Measurements from ENCODE around the gene PTPRN2. TPM values are rescaled to one million over a fixed set of nuclear protein-coding genes. Genes with fewer than 3 reads are reported as not detected.

The PTPRN2 gene
- total and polyA plus RNA-seq, 9 of the 15 experiments (the other 6 are each of a cell fraction or from before 2014, with no cell fraction given) = not detected

DNA sequence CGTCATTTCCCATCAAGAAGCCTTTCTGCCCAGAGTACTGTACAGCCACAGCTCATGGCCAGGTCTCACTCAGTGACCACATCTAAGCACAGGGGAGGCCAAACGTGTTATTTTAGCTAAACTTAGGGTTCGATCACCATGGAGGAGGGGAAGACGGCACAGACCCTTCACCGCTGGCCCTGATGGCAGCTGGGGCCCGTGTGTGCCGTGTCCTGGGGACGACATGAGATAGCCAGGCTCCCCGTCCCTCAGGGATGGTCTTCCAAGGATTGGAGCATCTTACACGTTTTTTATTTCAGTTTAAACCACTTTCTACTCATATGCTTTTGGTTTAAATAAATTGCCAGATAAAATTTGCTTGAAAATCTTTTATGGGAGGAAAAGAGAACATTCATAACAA lies 737.9 kb downstream of the PTPRN2 start:
- H3K36me3 ChIP-seq (ENCODE audit: control insufficient read depth, insufficient read depth, low read length) = no peaks in the 10 kb centered on the region
- TF ChIP-seq, protein P1, sequence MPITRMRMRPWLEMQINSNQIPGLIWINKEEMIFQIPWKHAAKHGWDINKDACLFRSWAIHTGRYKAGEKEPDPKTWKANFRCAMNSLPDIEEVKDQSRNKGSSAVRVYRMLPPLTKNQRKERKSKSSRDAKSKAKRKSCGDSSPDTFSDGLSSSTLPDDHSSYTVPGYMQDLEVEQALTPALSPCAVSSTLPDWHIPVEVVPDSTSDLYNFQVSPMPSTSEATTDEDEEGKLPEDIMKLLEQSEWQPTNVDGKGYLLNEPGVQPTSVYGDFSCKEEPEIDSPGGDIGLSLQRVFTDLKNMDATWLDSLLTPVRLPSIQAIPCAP (CRISPR knock-in tag; IDR thresholded peaks at IDR 0.05; ENCODE audit: borderline replicate concordance) = no peak
- TF ChIP-seq, protein P2, sequence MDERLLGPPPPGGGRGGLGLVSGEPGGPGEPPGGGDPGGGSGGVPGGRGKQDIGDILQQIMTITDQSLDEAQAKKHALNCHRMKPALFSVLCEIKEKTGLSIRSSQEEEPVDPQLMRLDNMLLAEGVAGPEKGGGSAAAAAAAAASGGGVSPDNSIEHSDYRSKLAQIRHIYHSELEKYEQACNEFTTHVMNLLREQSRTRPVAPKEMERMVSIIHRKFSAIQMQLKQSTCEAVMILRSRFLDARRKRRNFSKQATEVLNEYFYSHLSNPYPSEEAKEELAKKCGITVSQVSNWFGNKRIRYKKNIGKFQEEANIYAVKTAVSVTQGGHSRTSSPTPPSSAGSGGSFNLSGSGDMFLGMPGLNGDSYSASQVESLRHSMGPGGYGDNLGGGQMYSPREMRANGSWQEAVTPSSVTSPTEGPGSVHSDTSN (CRISPR knock-in tag; IDR thresholded peaks at IDR 0.05; ENCODE audit: low read depth) = no peak
- TF ChIP-seq, protein P2 (tag; conservative IDR thresholded peaks at IDR 0.05; ENCODE audit: low read depth) = no peak
- TF ChIP-seq PHTF2 (CRISPR knock-in tag; IDR thresholded peaks at IDR 0.05) (no peak), NR2F6 (CRISPR knock-in tag; IDR thresholded peaks at IDR 0.05) (no peak), FOXJ2 (tag; IDR thresholded peaks at IDR 0.05) (no peak)
- peaks cover 0 to 9% of the 10 kb centered on the region in 2 experiments; a peak in 1 of 5 replicates for H3K4me1 ChIP-seq (replicated peaks in 1 of 2; ENCODE audit: control insufficient read depth in 2 of 2, insufficient read depth in 2 of 2, low read length in 2 of 2)
- intact Hi-C loops (cut with micrococcal nuclease) (no loop called here), in situ Hi-C loops (cut with MboI) (no loop called here)
- H2AFZ ChIP-seq (ENCODE audit: low read depth, low read length) = no peak overlapping the region
- ChIA-PET CTCF (ENCODE audit: low intra/inter-chr PET ratio) (no interaction called here), POLR2A (interaction anchor here (0.6 to 1.2 kb wide), 4 partner anchors 11 to 51 kb away, joined by 3 to 4 read pairs (median 3); no protein-coding TSS in a partner anchor)
- no peak for FAIRE-seq
- H3K9me3 ChIP-seq (replicated peaks; ENCODE audit: control insufficient read depth, insufficient read depth, low read depth, low read length) = no peaks in the 10 kb centered on the region
- H3K4me3 ChIP-seq = no peak overlapping the region
- under 1% methylated on average over 10 of the region's 10 CpGs for WGBS (ENCODE audit: insufficient coverage, low coverage, missing lambda C conversion rate)
- H4K20me1 ChIP-seq (replicated peaks; ENCODE audit: control insufficient read depth, insufficient read depth, low read length) = peaks cover 12% of the 10 kb centered on the region
- H3K79me2 ChIP-seq (ENCODE audit: control insufficient read depth, insufficient read depth, low read length) = no peaks in the 10 kb centered on the region
- peaks cover 67 to 95% of the 10 kb centered on the region in 2 experiments for H3K27me3 ChIP-seq (ENCODE audit: control insufficient read depth in 2 of 2, insufficient read depth in 2 of 2, low read length in 2 of 2)
- ATAC-seq = no peak
- H3K9me1 ChIP-seq (ENCODE audit: control insufficient read depth, insufficient read depth, low read length) = no peaks in the 10 kb centered on the region
- H3K4me2 ChIP-seq (ENCODE audit: insufficient read depth, low read length) = no peak overlapping the region
- no peak overlapping the region for H3K27ac ChIP-seq (ENCODE audit: extremely low read depth, low read depth, low read length)
- H3K9ac ChIP-seq (ENCODE audit: insufficient read depth in 1 of 2, low read depth in 2 of 2, low read length in 2 of 2) = no peak overlapping the region
- BruUV-seq (replicated peaks) = no TSS peak
- DNase-seq (ENCODE audit: extremely low read depth in 1 of 4, low spot score in 3 of 4) = no peak
